B cell (primary cell): Measurements from ENCODE around the gene CEACAM19.

Experiments used
- EZH2 ChIP-seq: IDR thresholded peaks from 2 replicates; pipeline ENCODE4 v1.6.1; 2012; ENCODE audit warnings: borderline replicate concordance, low read depth, mild to moderate bottlenecking, moderate library complexity, low read length; ENCODE audit not compliant: insufficient read depth, poor library complexity, severe bottlenecking
- TF ChIP-seq, protein P1 (sequence below): fragments of 200-600 bp; IDR thresholded peaks from one replicate; pipeline ENCODE4 v1.8.0; 2022; ENCODE audit warnings: antibody characterized with exemption, mild to moderate bottlenecking

DNA sequence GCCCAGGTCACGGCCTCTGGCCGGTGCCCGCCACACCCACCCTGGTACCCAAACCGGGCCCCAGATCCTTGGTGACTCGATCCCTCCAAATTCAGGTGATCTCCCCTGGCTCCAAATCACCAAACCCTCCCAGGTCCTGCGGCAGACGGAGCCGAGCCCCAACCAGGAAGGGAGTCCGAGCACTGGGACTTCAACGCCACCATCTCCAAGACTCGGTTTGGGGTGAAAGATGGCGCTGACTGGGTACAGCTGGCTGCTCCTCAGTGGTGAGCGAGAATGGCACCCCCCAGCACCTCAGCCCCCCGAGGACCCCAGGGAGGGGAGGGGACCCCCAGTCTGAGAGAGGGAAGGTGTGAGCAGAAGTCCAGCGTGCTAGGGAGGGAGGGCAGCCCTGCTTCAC, 29.9 kb downstream of the CEACAM19 start:
- TF ChIP-seq, protein P1, sequence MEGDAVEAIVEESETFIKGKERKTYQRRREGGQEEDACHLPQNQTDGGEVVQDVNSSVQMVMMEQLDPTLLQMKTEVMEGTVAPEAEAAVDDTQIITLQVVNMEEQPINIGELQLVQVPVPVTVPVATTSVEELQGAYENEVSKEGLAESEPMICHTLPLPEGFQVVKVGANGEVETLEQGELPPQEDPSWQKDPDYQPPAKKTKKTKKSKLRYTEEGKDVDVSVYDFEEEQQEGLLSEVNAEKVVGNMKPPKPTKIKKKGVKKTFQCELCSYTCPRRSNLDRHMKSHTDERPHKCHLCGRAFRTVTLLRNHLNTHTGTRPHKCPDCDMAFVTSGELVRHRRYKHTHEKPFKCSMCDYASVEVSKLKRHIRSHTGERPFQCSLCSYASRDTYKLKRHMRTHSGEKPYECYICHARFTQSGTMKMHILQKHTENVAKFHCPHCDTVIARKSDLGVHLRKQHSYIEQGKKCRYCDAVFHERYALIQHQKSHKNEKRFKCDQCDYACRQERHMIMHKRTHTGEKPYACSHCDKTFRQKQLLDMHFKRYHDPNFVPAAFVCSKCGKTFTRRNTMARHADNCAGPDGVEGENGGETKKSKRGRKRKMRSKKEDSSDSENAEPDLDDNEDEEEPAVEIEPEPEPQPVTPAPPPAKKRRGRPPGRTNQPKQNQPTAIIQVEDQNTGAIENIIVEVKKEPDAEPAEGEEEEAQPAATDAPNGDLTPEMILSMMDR = no peak
- TF ChIP-seq EZH2 = no peak
